HTR-8/SVneo (cell line): Measurements from ENCODE around the gene RIPOR2.

Experiments used
- DNase-seq: peaks from one replicate; pipeline ENCODE4 v3.0.0; 2011; ENCODE audit warnings: low spot score, mixed read lengths; ENCODE audit not compliant: insufficient read length
- FAIRE-seq: peaks from 2 replicates; lab custom pipeline; 2011; peaks lifted over from hg19 to GRCh38; lab: Jason Lieb, UNC

The RIPOR2 gene

DNA sequence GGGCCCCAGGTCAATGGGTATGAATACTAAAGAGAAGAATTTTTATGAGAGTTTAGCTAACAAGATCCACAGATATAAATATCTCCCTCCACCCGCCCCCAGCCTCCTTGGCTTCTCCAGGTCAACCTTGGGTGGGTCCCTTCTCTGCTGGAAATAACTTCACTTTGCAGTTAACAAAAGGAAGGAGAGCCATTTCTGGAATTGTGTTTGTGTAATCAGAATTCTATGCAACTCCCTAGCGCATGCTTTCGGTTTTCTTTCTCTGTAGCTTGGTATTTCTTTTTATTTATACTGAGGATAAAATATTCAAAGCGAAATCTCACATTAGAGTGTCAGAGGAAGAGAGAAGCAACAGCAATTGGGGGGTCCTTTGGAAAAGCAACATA lies 27.1 kb downstream of the RIPOR2 start:
- no peak for FAIRE-seq
- no peak for DNase-seq

DNA sequence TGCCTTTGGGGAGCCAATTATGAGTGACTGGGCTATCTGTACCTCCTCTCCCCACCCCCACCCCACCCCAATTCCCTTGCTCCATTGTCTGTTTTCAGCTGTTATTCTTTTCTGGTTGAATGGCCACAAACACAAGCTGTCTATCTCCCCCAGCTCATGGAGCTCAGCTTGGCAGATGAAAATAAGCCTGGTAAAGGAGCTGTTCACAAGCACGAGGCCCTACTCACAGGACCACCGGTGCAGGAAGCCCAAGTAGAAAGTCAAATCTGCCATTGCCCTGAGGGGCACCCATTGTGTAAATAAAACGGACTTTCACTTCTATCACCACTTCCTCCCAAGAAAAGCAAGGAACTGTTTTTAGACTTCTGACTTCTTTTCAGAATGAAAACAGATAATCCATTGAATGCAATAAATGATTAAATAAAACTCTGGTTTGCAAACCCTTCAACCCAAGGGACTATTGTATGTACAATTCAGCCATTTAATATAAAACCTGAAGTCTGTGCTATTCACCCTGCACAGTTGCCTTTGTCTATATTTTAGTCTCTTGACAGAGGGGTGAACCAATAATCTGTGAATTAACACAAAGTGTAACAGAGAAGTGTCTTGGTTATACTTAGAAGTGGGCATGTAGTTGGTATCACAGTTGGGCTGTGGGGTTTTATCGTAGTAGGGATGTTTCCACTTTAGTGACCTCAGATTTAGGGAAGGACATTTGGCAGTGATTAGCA lies 27.7 kb downstream of the RIPOR2 start:
- DNase-seq (no peak), FAIRE-seq (no peak)

DNA sequence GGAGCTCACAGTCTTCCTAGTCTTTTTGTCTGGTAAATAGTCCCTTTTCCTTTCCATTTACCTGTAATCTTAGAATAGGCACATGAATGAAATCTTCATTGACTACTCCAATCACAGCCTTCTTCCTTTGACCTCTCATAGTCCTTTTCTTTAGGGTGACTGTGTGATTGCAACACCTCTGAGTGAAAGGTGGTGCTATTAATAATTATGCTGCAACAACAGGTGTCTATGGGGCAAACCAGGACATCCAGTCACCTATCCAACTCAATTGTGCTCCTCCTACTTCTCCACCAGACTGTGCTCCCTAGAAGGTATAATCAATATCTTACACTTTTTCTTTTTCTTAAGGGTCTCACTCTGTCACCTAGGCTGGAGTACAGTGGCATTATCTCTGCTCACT lies 29.4 kb downstream of the RIPOR2 start:
- no peak for FAIRE-seq
- DNase-seq: no peak

DNA sequence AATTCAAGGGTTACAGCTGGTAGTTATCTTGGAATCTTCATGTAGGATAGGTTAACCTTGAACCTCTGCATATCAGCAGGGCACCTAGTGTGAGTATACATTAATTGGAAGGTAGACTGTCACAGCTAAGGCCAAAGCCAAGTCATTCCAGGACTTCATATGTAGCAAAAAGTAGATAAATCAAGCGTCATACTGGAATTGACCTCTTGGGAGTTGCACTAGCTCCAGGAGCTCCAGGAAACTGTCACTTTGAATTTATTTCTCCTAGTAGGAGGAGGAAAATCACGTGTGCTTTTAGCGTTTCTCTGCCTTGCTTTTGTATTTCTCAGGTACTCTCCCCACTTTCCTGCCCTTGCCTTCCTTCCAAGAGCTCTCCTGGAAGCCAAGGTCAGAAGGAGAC lies 30.3 kb downstream of the RIPOR2 start:
- DNase-seq: no peak

DNA sequence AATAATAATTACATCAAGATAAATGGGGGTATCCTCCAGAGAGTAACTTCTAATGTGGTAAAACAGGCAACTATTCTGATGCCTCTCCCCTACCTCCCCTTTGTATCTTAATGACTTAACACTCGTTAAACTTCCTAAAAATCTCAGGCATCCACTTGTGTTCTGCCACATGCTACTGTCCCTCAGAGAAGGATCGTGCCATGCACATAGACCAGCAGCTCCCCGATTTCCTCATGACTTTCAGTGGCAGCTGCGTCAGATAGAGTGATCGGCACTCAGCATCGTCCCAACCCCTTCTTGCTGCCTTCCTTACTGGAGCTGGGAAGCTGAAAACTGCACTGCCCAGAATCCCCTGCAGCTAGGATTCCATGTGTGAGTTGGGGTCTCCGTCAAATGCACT lies 32.1 kb downstream of the RIPOR2 start:
- DNase-seq (no peak), FAIRE-seq (no peak)

More for the DNA sequence above, 30.3 kb downstream of the RIPOR2 start:
- no peak for FAIRE-seq

DNA sequence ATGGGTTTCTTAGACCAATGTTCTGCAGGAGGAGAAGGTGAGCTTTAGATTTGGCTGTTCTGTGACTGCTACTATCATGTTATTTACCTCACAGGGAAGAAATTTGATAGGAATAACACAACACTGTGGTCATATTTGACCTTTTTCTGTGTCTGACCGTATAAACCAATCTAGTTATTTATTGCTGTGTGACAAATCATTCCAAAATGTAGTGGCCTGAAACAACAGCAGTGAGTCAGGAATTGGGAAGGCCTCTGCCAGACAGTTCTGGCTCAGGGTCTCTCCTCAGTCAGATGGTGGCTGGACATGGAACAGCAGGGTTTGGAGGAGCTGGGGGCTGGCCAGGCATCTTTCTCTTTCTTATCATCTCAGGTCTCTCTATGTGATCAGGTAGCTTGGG lies 33.0 kb downstream of the RIPOR2 start:
- DNase-seq (peak; percentile 46), FAIRE-seq (peak; percentile 63)

DNA sequence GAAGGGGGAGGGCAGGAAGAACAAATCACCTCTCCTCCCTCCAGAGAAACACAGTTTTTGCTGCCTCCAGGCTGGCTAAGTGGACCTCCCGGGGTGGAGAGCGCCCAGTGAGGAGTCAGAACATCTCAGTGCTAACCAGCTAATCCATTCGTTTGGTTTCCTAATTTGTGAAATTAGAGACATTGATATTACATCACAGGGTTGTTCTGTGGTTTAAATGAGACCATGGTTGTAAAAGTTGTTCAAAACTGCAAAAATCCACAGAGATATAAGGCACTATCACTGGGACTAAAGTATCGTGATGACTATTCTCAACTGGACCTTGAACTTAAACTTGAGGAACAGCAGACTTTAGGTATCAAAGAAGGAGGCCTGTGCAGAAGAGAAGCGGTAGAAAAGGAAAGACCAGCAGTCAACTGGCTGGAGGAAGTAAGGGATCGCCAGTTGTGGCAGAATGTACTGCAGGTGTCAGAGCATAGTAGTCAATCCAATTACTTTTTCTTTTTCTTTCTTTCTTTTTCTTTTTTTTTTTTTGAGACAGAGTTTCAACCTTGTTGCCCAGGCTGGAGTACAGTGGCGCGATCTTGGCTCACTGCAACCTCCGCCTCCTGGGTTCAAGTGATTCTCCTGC lies 33.9 kb downstream of the RIPOR2 start:
- DNase-seq: no peak
- FAIRE-seq: no peak

DNA sequence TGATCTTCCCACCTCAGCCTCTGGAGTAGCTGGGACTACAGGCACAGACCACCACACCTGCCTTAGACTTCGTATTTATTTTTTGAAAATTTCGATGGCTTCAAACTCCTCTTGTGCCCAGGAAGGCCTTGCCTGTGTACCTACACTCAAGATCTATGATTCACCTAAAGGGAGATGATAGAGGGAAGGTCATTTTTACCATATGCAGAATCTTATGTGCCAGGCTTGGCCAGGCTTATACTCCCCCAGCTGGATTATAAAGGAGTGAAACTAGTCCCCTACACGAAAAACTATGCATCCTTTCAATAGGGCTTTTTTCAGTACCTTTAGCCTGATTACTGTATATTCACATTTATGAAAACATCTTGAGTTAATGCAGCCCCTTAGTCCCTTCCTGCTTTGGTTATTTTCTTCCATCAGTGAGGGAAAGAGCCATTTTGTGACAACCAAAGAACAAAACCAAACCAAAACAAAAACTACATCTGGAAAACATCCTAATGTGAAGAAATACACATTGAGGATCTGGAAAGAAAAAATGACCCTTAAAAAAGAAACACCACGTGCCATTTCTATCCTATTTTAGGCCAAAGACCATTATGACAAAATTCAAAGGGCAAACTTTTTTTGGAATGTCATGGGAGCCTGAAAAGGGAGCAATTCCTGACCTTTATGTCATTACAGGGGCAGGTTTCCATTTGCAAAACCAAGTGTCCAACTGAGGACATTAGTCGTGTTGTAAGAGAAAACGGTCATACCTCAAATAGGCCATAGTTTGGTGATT lies 34.7 kb downstream of the RIPOR2 start:
- DNase-seq (no peak), FAIRE-seq (no peak)

DNA sequence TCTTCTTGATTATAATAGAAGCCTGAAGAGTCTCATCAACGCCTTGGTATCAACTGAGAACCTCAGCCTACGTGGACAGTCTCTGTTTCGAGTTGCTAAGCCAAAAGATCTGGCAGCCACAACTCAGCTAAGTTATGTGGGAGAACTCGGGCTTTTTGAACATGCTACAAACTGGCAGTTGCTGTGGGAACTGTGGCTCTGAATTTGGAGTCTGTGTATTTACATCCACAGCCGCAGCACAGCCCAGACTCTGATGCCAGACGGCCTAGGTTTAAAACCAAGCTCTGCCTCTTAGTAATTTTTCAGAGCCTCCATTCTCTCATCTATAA lies 35.8 kb downstream of the RIPOR2 start:
- DNase-seq: no peak
- FAIRE-seq: no peak

DNA sequence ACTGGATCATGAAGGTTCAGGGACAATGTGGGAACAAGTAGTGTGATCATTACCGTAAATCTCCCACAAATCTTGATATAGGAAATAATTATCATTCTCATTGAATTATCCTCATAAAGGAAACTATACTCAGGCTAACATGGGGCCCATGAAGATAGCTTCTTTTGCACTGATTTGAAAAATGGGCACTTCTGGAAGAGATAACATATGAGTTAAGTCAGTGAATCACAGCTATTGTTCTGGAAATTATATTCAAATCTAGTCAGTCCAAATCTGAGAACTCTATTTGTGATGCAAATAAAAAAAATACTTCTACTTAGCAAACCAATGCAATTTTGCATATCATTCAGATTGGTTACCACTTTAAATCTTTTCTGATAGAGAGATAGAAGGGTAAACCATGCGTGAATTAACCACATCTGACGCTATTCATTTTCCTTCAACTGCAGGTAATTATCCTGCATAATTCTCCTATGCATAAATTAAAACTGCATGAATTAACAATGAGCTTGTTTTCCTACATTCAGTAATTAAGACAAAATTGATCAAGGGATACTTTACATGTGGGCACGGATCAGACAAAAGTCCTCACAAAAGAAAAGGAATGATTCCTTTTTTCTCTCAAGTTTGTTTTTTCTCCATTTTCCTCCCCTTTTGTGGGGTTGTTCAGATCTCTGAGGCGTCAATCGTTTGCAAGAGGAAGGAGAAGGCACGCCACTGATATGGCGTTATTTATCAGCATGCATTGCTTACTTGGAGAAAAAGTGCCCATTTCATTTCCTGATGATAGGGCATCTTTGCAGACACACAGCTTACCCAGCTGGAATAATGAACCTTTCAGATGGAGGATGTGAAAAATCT lies 36.4 kb downstream of the RIPOR2 start:
- DNase-seq (no peak), FAIRE-seq (no peak)

DNA sequence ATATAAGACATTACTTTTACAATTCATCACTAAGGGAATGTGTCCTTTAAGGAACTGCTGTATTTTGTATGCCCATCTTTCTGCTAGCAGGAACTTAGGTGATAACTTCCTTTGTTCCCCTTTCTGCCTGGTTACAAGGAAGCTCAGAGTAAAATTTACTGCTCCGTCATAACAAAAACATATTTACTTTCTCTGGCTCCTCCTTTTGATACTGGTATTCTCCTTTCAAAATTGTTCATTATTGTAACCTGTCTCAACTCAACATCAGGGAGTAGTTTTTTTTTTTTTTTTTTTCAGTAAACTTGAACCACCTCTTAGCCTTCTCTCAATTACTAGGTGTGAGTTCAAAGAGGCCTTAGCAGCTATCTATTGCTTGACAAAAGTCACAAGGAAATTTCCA lies 37.1 kb downstream of the RIPOR2 start:
- FAIRE-seq (no peak), DNase-seq (no peak)

DNA sequence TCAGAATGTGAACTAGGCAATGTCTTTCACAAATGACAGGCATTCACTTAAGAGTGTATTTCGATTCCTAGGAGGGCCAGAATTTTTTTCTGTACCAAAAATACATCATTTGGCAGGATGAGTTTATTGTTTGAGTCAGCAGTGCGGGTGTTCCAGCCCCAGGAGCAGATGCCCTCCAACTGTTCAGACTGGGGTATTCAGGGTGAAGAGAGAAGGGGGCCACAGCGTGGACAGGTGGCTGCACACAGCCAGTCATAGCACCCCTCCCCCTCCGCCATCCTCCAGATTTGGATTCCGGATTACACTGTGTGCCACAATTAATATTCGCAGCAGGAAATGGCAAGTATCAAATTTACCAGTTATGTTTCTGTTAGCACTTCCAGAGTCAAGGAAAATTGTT lies 38.6 kb downstream of the RIPOR2 start:
- no peak for DNase-seq
- FAIRE-seq: no peak

DNA sequence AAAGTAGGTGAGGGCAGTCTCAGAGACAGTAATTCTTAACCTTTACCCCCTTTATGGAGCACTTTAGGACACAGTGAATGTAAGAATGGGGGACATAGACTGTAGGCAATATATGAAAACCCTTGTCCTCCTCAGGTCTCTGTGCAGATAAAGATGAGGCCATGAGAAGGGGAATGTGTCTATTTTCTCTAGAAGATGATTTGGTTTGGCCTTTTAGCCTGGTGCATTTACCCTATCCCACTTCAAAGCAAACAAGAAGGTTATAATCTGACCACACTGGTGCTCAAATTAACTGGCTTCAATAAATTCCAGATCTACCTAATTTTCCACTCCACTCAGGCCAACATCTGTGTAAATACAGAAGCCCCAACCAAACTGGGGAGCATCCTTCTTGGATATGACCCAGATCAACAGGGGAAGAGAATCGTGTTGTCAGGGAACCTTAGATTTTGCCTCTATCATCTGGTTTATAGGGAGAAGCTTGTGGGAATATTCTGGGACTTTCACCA lies 42.4 kb downstream of the RIPOR2 start:
- FAIRE-seq (no peak), DNase-seq (no peak)

DNA sequence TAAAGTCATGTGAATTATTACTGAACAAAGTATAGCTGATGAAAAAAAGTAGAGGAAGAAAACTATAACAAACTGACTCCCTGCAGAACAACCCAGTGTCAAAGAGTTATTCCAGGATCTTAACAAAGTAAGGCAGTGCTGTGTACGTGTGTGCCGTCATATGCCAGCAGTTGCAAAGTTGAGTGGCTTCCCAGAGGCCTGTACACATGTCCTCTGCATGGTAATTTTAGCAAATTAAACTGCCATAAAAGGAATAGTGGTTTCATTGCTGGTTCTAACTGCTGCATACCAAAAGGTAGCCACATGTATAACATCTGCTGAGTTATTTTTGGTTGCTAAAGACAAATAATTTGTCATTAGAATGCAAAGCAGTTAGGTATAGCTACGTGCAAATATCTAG lies 44.8 kb downstream of the RIPOR2 start:
- FAIRE-seq: no peak
- no peak for DNase-seq

DNA sequence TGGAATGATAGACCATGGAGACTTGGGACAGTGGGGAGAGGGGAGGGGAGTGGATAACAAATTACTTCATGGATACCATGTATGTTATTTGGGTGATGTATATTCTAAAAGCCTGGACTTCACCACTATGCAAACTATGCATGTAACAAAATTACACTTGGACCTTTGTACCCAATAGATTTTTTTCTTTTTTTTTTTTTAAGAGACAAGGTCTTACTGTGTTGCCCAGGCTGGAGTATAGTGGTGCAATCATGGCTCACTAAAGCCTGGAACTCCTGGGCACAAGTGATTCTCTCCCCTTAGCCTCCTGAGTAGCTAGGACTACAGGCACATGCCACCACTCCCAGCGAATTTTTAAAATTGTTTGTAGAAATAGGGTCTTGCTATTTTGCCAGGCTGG lies 45.3 kb downstream of the RIPOR2 start:
- DNase-seq: no peak
- FAIRE-seq: no peak

DNA sequence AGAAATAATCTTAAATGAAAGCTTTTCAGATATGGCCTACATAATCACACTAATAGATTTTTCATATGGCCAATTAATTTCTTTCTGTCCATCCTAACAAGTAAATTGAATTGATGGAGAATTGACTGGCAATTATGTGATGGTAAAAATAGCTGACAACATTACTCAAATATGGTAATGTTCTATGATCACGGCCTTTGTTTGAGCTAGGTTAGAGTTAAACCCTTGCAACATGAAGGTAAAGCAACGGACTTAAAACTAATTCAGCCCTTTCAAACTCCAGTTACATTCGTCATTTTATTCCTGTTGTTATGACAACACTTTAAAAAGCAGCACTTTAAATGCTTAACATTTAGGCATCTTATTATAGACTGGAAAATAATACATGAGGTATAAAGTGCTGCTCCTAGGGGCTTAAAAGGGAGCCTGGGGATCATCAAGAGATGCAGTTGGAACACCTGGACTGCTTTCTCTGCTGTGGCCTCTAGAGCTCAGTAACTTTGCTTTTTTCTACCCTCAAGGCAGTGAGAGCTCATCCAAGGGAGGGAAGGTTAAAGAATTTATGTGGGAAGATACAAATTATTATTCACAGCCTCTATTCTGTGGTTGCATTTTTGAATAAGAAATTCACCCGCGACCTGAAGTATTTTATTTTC lies 46.9 kb downstream of the RIPOR2 start:
- FAIRE-seq: no peak

DNA sequence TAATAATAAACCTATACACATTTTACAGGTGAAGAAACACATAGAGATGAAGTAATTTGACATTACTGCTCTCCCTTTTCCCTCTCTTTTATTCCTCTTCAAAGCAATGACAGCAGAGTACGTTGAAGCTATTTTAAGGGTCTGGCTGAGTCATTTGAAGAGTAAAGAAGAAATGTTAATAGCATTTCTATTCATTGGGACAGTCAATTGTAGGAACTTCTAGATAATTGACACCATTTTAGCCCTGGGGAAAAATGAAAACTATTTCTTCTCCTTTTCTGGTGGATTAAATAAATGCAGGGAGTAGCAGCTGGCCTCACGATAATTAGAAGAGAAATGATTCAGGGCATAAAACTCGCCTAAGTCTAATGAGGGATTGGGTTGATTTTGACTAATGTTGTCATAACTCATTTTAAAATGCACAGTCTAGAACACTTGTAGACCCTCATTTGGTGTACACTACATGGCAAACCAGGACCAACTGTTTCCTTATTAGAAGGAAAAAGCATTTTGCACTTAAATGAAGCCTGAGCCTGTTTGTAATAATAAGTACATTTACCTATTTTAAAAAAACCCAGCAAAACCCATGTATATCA lies 48.1 kb downstream of the RIPOR2 start:
- no peak for FAIRE-seq

More for the DNA sequence above, 46.9 kb downstream of the RIPOR2 start:
- DNase-seq: no peak

DNA sequence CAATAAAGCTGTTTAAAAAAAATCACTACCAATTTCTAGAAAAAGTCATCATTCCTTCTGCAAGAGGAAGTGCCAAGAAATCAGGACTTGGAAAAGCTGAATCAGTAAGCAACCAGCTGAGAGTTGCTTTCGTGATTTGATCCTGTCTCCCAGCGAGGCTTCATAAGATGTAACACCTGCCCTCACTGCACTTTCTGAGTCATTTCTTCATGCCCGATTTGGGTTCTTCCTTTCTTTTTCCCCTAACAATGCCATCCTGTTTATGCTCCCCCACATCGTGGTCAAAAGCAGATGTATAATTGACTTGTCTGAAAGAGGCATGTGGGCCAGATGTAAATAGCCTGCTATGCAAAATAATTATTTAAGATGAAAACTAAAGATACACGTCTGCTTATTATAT lies 52.1 kb downstream of the RIPOR2 start:
- FAIRE-seq (no peak), DNase-seq (peak; percentile 19)

More for the DNA sequence above, 48.1 kb downstream of the RIPOR2 start:
- no peak for DNase-seq

DNA sequence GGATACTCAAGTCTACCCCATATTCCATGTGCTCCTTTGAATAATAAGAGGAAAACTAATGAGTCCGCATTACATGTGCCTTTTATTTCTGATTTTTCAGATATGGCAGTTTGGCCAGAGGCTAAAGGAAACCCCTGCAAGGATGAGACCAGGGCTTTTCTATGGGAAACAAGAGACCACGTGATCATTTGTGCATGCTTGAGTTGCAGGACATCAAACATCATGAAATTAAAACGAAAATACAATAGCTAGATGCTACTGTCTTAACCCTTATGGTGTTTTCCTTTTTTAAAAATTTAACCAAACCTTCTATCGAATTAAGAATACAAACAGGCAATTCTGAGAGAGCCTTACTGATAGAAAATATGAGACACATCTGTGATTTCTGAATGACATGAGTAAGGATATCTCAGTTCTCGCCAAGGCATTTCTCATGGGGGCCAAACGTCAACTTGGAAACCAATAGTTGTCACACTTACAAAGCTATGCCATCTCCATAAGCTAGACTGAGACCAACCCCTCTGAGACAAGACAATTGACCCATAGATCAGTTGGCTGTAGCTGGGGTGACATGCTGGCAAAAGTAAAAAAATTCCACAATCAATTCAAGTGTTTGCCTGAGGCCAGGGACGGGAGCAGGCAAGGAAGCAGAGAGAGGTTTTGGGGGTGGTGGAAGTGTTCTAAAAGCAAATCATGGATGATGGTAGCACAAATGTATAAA lies 52.8 kb downstream of the RIPOR2 start:
- FAIRE-seq: no peak

More for the DNA sequence above, 52.8 kb downstream of the RIPOR2 start:
- DNase-seq: no peak
